Right lobe of liver (tissue), 4 donors: Measurements from ENCODE around the gene RPS6KB2.

Source experiments
- CTCF ChIP-seq, 4 donors: fragments of 200-600 bp in 3 of 4; fragments of 450-650 bp in 1 of 4; IDR thresholded peaks; one replicate each; pipeline versions ENCODE4 v1.5.1 to v1.8.0; 2016 to 2022; ENCODE audit warnings: antibody characterized with exemption in 4 of 4, mild to moderate bottlenecking in 2 of 4
- POLR2A ChIP-seq: fragments of 450-650 bp; IDR thresholded peaks from one replicate; pipeline ENCODE4 v1.6.1; 2017; ENCODE audit warnings: antibody characterized with exemption, mild to moderate bottlenecking
- donor health status: DM: no; HTN: no; CAD: no.
- donor health status: DM: no; HTN: no; CAD: no.
- donor health status: DM: no; HTN: yes; CAD: no.

GRCh38 chr11:67450796-67451657 lies 22.7 kb downstream of the RPS6KB2 start:
- no peak for TF ChIP-seq CTCF (IDR thresholded peaks at IDR 0.05)
- TF ChIP-seq POLR2A: no peak
